HG03066 (cell line): ENCODE data around the gene DLK2.
A peak's percentile ranks its signal among the peaks of the same experiment; 100 is the strongest.
"Not testable (repeated sequence)": the region's sequence is repeated elsewhere in the genome, so short reads cannot be mapped to it uniquely, and the experiment has no call there.

Experiments used
- ATAC-seq: cut with Tn5 transposase; IDR thresholded peaks from one replicate; pipeline ENCODE4 v1.9.1; 2021; ENCODE audit warnings: low read depth; ENCODE audit not compliant: unreplicated experiment

Gene DLK2

DNA sequence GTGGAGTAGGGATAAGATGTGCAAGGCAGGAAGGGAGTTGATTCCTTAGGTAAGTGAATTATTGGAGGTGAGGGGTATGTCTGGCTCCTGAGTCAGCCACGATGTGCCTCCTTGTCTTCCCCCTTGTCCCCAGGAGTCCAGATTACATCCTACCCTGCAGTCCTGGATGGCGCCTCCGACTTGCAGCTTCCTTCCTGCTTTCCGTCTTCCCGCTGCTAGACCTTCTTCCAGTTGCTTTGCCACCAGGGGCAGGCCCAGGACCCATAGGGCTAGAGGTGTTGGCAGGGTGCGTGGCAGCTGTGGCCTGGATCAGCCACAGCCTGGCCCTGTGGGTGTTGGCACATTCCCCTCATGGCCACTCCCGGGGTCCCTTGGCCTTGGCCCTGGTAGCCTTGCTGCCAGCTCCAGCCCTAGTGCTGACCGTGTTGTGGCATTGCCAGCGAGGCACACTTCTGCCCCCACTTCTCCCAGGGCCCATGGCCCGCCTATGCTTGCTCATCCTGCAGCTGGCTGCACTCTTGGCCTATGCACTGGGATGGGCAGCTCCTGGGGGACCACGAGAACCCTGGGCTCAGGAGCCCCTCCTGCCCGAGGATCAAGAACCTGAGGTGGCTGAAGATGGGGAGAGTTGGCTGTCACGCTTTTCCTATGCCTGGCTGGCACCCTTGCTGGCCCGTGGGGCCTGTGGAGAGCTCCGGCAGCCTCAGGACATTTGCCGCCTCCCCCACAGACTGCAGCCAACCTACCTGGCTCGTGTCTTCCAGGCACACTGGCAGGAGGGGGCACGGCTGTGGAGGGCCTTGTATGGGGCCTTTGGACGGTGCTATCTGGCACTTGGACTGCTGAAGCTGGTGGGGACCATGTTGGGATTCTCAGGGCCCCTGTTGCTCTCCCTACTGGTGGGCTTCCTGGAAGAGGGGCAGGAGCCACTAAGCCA is 23.1 kb downstream of the DLK2 start:
- no peak for ATAC-seq

DNA sequence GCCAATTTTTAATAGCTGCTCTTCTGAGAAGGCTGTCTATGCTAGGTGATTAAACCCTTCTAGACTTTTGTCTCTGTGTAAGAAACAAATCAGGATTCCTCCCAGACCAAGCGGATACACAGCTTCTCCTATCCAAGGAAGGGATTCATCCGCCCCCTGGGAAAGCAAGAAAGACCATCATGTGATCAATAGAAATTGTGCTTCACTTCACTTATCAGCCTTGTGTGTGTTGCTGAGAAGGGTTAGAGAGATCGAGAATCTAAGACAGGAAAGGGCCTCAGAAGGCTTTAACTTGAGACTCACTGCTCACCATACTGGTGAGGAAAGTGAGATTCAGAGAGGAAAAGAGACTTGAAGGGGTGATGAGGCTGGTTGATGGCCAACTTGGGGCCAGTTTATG is 26.5 kb downstream of the DLK2 start:
- no peak for ATAC-seq

DNA sequence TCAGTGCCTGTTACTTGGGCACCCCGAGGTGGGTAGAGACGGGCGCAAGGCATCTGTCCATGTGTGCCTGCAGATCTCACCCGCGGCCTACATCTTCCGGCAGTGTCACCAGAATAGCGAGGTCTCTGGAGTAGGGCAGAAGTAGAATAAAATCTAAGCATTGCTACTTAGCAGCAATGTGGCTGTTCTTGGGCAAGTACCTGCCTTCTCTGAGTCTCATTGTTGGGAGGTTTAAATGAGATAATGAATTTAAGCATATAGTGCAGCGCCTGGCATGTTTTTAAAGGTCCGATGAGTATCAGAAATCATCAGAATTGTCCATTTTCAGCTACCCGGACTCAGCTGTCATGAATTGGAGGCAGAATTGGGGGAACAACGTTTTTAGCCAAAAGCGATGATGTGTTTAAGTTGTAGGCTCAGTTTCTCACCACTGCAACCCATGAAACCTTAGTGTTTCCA is 27.2 kb downstream of the DLK2 start:
- ATAC-seq, result no peak

DNA sequence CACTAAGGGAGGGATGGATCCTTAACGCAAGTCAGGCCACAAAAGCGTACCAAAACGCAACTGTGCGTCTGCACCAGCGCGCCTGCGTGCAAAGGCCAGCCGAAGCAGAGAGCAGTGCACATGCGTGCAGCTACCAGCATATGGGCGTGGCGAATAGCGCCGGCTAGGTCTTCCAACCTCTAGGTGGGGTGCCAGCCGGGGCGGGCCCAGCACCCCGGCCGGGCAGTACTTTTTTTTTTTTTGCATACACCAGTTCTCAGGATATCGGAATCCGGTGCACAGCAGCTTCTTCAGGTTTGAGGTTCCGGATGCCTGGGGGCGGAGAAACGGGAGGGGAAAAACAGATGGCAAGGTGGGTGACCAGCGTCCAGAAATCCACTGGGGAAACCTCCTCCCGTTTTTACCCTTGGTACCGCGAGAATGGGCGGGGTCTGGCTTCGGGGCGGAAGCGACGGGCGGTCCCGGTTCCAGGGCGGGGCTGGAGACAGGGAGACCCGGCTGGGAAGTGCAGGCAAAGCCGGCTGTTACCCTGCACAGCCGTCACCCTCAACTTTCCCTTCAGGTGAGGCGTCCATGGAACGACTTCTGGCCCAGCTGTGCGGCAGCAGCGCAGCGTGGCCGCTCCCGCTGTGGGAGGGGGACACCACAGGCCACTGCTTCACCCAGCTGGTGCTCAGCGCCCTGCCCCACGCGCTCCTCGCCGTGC is 27.8 kb downstream of the DLK2 start, which contains the start of gene ABCC10:
Gene ABCC10, plus strand, starts transcription at position 136 of the 706 bp plus-strand sequence. Its CDS starts 438 bp downstream, at position 574.
- peak; percentile 91 for ATAC-seq

DNA sequence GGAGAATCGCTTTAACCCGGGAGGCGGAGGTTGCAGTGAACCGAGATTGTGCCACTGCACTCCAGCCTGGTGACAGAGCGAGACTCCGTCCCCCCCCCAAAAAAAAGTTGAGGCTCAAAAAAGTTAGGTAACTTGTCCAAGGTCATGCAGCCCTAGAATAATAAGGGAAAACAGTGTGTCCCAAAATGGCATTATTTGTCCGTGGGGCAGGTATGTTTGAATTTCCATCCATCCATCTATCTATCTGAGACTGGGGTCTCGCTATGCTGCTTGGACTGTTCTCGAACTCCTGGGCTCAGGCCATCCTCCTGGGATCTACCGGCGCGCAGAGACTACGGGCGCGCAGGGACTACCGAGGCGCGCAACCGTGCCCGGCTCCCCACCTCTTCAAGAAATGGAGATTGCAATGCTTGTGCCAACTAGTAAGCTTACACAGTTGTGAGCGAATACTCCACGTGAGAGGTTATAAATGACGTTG is 28.4 kb downstream of the DLK2 start:
- ATAC-seq, result no peak

DNA sequence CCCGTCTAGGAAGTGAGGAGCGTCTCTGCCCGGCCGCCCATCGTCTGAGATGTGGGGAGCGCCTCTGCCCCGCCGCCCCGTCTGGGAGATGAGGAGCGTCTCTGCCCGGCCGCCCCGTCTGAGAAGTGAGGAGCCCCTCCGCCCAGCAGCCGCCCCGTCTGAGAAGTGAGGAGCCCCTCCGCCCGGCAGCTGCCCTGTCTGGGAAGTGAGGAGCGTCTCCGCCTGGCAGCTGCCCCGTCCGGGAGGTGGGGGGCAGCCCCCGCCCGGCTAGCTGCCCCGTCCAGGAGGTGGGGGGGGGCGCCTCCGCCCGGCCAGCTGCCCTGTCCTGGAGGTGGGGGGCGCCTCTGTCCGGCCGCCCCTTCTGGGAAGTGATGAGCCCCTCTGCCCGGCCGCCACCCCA is 30.3 kb downstream of the DLK2 start:
- ATAC-seq, result not testable (repeated sequence)

DNA sequence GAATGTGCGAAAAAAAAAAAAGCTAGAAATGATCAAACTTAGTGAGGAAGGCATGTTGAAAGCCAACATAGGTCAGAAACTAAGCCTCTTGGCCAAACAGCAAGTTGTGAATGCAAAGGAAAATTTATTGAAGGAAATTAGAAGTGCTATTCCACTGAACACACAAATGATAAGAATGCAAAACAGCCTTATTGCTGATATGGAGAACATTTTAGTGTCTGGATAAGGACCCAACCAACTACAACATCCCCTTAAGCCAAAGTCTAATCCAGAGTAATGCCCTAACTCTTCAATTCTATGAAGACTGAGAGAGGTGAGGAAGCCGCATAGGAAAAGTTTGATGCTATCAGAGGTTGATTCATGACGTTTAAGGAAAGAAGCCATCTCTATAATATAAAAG is 33.5 kb downstream of the DLK2 start:
- no peak for ATAC-seq

DNA sequence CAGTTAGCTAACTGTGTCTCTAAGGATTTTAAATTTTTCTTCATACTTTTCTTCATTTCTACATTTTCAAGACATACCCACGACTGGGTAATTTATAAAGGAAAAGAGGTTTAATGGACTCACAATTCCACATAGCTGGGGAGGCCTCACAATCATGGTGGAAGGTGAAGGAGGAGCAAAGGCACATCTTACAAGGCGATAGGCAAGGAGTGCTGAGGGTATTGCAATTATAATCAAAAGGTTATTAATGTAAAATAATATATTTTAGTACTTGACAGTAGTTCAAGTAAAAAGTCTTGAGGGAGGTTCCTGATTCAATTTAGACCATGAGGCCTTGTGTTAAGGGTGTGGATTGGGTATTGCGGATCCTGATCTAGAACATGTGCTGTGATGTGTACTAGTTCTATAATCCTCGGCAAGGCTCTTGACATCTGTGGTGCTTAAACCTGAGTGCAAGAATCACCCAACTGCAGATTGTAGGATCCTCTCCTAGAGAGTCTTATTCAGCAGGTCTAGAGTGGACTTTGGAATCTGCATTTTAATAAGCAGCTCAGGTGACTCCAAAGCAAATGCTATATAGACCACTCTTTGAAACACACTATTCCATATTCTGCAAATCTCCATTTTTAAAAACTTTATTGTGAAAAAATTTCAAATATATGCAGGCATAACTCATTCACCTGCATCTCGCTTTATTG is 35.2 kb downstream of the DLK2 start:
- ATAC-seq, result no peak

DNA sequence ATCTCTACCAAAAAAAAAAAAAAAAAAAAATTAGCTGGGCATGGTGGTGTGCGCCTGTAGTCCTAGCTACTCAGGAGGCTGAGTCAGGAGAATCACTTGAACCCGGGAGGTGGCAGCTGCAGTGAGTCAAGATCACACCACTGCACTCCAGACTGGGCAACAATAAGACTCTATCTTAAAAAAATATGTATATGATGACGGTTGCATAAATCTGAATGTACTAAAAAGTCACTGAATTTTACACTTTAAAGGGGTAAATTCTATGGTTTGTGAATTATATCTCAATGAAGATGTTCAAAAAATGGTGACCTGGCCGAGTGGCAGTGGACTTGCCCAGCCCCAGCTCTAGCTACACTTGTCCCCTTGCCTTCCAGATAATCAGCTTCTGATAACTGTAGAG is 38.4 kb downstream of the DLK2 start:
- no peak for ATAC-seq

DNA sequence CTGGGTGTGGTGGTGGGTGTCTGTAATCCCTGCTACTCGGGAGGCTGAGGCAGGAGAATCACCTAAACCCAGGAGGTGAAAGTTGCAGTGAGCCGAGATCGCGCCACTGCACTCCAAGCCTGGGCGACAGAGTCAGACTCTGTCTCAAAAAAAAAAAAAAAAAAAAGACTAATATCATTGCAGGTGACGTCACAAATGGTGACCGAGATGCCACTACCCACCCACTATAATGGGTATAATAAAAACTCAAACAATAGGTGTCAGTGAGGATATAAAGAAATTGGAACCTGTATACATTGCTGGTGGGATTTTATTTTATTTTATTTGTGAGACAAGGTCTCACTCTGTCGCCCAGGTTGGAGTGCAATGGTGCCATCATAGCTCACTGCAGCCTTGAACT is 40.1 kb downstream of the DLK2 start:
- ATAC-seq, result not testable (repeated sequence)

DNA sequence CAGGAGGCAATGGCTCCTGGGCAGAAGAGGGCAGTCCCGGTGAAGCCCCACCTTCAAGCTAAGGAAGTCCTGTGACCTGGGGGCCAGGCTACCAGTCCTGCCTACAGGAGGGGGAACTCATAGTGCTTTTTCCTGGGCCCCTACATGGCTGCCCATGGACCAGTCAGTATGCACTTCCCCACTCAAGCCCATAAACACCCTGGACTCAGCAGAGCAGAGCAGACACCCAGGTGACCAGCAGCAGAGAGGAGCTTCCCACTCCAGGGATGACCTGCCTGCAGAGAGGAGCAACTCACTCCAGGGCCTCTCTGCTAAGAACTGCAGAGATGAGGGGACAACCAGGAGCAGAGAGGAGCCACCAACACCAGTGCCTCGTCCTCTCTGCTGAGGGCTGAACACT is 42.3 kb downstream of the DLK2 start:
- ATAC-seq, result no peak

DNA sequence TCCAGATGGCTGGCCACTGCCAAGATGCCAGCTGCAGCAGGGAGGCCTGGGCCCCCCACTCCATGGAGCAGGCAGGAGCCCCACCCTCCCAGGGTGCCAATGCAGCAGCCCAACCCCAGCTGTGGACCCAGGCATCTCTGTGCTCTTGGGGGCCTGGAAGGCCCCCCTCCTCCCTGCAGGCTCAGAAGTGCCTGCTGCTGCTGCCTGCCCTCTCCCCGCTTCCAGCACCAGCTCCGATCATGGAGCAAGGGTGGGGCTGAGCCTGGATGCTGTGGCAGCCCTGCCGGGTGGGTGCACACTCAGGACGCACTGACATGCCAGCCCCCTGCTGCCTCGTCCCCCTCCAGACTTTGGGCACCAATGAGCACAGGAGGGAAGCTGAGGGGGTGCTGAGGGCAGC is 42.8 kb downstream of the DLK2 start:
- no peak for ATAC-seq

DNA sequence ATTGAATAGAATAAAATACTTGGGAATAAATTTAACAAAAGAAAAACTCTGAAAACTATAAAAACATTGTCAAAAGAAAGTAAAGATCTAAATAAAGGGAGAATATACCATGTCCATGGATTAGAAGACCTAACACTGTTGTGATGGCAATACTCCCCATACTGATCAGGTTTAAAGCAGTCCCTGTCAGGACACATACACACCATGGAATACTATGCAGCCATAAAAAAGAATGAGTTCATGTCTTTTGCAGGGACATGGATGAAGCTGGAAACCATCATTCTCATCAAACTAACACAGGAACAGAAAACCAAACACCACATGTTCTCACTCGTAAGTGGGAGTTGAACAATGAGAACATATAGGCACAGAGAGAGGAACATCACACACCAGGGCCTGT is 44.6 kb downstream of the DLK2 start:
- not testable (repeated sequence) for ATAC-seq

DNA sequence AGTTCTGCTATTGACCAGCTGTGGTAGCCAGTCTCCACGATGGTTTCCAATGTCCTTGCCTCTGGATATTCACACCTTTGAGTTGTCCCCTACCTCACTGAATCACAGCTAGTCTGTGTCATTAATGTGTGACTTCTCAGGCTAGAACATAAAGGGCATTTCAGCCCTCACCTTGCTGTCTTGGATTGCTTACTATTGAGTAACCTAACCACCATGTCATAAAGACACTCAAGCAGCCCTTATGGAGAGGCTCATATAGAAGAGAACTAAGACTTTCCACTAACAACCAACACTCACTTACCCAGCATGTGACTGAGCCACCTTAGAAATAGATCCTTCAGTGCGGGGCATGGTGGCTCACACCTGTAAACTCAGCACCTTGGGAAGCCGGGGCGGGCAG is 47.1 kb downstream of the DLK2 start:
- no peak for ATAC-seq

DNA sequence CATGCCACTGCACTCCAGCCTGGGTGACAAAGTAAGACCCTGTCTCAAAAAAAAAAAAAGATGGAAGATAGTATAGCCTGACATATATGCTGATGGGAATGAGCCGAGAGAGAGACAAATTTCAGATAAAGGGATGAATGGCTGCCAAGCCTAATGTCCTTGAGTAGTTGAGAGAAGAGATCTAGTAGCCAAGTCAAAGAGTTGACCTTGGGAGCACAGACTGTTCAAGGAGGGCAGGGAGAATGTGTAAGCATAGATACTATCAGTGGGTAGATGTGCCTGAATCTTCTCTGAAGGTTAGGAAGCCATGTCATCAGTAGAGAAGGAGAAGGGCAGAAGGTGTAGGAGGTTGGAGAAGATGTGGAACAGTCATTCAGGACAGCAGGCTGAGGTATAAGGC is 48.1 kb downstream of the DLK2 start:
- ATAC-seq, result no peak

DNA sequence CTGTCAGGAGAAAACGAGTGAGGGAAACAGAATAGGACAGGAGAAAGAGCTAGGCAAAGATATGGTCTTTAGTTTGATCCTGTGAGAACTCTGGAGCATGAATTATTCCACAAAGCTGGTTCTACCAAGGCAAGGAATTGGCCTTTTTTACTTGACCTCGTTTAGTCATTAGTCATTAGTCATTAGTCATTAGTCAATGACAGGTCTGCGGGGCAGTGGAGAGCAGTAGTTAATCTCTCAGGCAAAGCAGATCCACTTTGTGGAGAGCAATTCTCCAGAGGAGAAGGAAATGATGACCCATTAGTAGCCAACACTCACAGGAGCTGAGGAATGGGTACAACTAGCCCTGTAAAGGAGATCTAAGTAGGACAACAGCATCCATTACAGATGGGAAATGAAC is 50.0 kb downstream of the DLK2 start:
- no peak for ATAC-seq

DNA sequence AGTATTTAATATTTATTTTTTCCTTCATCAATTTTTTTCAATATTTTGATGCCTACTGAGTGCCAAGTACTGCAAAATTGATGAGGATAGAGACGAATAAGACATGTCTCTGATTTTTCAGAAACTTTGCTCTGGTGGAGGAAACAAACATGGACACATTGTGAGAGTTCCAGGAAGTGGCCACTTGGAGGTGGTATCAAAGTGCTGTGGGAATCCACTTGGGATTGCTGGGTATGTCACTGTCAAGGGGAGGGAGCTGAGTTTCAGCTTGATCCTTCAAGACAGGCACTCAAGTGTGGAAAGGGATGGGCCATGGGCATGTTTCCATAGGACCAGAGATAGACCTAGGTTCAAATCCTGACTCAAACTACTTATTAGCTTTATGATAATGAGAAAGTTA is 52.5 kb downstream of the DLK2 start:
- no peak for ATAC-seq

DNA sequence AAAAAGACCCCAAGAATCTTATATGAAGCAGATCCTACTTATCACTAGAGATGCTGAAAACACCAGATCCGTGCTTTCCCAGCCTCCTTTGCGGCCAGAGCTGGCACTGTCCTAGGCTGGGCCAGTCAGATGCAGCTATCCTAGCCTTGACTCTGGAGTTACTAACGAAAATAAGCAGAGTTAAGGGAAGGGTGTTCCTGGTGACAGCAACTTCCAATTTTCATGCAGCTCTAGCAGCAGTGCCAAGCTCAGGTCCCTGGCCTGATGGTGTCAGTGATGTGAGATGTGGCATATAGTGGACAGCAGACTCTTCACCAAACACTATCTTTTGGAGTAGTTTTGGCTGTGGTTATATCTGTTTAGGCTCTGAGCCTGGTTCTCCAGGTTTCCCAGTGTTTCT is 53.6 kb downstream of the DLK2 start:
- no peak for ATAC-seq
